Keratinocyte (primary cell): ENCODE measurements around the gene DDX52. TPM values are rescaled to one million over a fixed set of nuclear protein-coding genes. Genes with fewer than 3 reads are reported as not detected.

Experiments
- DNase-seq: peaks from one replicate; pipeline ENCODE4 v3.0.0-alpha.2; 2011; ENCODE audit warnings: low read depth, missing footprints, low spot score
- FAIRE-seq: peaks from 2 replicates; lab custom pipeline; 2011; peaks lifted over from hg19 to GRCh38; lab: Jason Lieb, UNC
- H2AFZ ChIP-seq: 2 replicates; pipeline ENCODE4 v1.6.0; 2012; ENCODE audit warnings: low read length, control low read depth, inconsistent platforms; ENCODE audit not compliant: control insufficient read depth
- H3K27ac ChIP-seq: 2 replicates; pipeline ENCODE4 v1.5.1; 2011; ENCODE audit warnings: low read length; ENCODE audit not compliant: control insufficient read depth, insufficient read depth
- H3K27me3 ChIP-seq: 3 replicates; pipeline ENCODE4 v1.6.0; 2011; ENCODE audit warnings: low read length; ENCODE audit not compliant: control insufficient read depth, insufficient read depth; ENCODE audit errors: extremely low read depth
- H3K36me3 ChIP-seq, 2 experiments: 2 replicates in 1 of 2; 3 replicates in 1 of 2; pipeline ENCODE4 v1.5.1; 2011; ENCODE audit warnings: low read length in 2 of 2, mild to moderate bottlenecking in 1 of 2; ENCODE audit not compliant: control insufficient read depth in 2 of 2, insufficient read depth in 2 of 2; ENCODE audit errors: extremely low read depth in 1 of 2
- H3K4me1 ChIP-seq: 3 replicates; pipeline ENCODE4 v1.5.1; 2011; ENCODE audit warnings: low read length; ENCODE audit not compliant: control insufficient read depth, insufficient read depth; ENCODE audit errors: extremely low read depth
- H3K4me2 ChIP-seq: 3 replicates; pipeline ENCODE4 v1.6.0; 2011; ENCODE audit warnings: low read depth, low read length; ENCODE audit not compliant: control insufficient read depth, insufficient read depth; ENCODE audit errors: extremely low read depth
- H3K4me3 ChIP-seq, 3 experiments: fragments of 200-600 bp in 1 of 3; sonication (generic) in 1 of 3; 2 replicates in 2 of 3; 3 replicates in 1 of 3; pipeline ENCODE4 v1.5.1; 2011 to 2016; ENCODE audit warnings: low read length in 3 of 3, mild to moderate bottlenecking in 3 of 3, control low read depth in 2 of 3, inconsistent platforms in 1 of 3, low read depth in 1 of 3, mixed read lengths in 1 of 3, mixed run types in 1 of 3, moderate library complexity in 1 of 3; ENCODE audit not compliant: control insufficient read depth in 2 of 3, insufficient read depth in 2 of 3; ENCODE audit errors: extremely low read depth in 1 of 3
- H3K79me2 ChIP-seq: 2 replicates; pipeline ENCODE4 v1.6.0; 2012; ENCODE audit warnings: low read length; ENCODE audit not compliant: control insufficient read depth, insufficient read depth
- H3K9ac ChIP-seq: 3 replicates; pipeline ENCODE4 v1.6.0; 2011; ENCODE audit warnings: low read length; ENCODE audit not compliant: control insufficient read depth, insufficient read depth; ENCODE audit errors: extremely low read depth
- H3K9me1 ChIP-seq: 3 replicates; pipeline ENCODE4 v1.6.0; 2011; ENCODE audit warnings: low read length; ENCODE audit not compliant: control insufficient read depth, insufficient read depth; ENCODE audit errors: extremely low read depth
- H3K9me3 ChIP-seq: 2 replicates; pipeline ENCODE4 v1.5.1; 2012; ENCODE audit warnings: low read depth, low read length; ENCODE audit not compliant: control insufficient read depth
- H4K20me1 ChIP-seq: 3 replicates; pipeline ENCODE4 v1.6.0; 2011; ENCODE audit warnings: low read length; ENCODE audit not compliant: control insufficient read depth, insufficient read depth; ENCODE audit errors: extremely low read depth
- EZH2 ChIP-seq: IDR thresholded peaks from one replicate; pipeline ENCODE4 v1.6.1; 2012; ENCODE audit warnings: inconsistent platforms, mild to moderate bottlenecking, low read length, moderate library complexity
- dilution Hi-C: fragments of 300-500 bp; cut with MboI; formaldehyde crosslinking; loops from one replicate; pipeline ENCODE4 v1.7.0; 2020; ENCODE audit warnings: low sequenced_read_pairs; ENCODE audit not compliant: extremely low pct_ligation_motif_present
- polyA plus RNA-seq, 5 experiments: library from polyadenylated mRNA; depleted of rRNA in 3 of 5; stranded (reverse) in 3 of 5; stranded (forward) in 1 of 5; unstranded in 1 of 5; fragments of >200 nt; gene quantifications; 1 replicate in 1 of 5; 2 replicates in 3 of 5; 3 replicates in 1 of 5; pipeline versions ENCODE4 v1.2.1 to v1.2.3, GENCODE V29; 2011 to 2012; ENCODE audit warnings: missing spikeins in 2 of 5, low read depth in 1 of 5, low replicate concordance in 1 of 5
- TF ChIP-seq, protein P1 (sequence below), 3 experiments: IDR thresholded peaks in 1 of 3; conservative IDR thresholded peaks in 1 of 3; optimal IDR thresholded peaks in 1 of 3; 2 replicates in 2 of 3; 3 replicates in 1 of 3; pipeline versions ENCODE3 to v1.5.1; 2011; ENCODE audit warnings: low read length in 3 of 3, mild to moderate bottlenecking in 3 of 3, moderate library complexity in 2 of 3, control low read depth in 1 of 3, inconsistent platforms in 1 of 3; ENCODE audit not compliant: insufficient read depth in 2 of 3; ENCODE audit errors: extremely low read depth in 1 of 3

Gene DDX52
- polyA plus RNA-seq, 1 donor (not counting 4 experiments of a cell fraction or from before 2014, with no cell fraction given): 21.8 TPM

DNA sequence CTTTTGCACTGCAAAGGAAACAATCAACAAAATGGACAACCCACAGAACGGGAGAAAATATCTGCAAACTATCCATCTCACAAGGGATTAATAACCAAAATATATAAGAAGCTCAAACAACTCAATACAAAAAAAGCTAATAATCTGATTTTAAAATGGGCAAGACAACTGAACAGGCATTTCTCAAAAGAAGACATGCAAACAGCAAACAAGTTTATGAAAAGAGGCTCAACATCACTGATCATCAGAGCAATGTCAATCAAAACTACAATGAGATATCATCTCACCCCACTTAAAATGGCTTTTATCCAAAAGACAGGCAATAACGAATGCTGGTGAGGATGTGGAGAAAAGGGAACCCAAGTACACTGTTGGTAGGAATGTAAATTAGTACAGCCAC, 68.8 kb downstream of the DDX52 start:
- no peak overlapping the region for H3K4me3 ChIP-seq
- H3K4me1 ChIP-seq: no peaks in the 10 kb centered on the region
- no peak overlapping the region for H3K4me2 ChIP-seq
- no peaks in the 10 kb centered on the region for H4K20me1 ChIP-seq
- no peak for DNase-seq
- no peak overlapping the region for H2AFZ ChIP-seq
- dilution Hi-C loops: no loop called here
- no peak overlapping the region for H3K9ac ChIP-seq
- H3K36me3 ChIP-seq: peaks cover 3 to 6% of the 10 kb centered on the region in 2 experiments
- no peak for FAIRE-seq
- H3K9me3 ChIP-seq: no peaks in the 10 kb centered on the region
- no peaks in the 10 kb centered on the region for H3K9me1 ChIP-seq
- no peak overlapping the region for H3K27ac ChIP-seq
- H3K27me3 ChIP-seq: no peaks in the 10 kb centered on the region
- no peaks in the 10 kb centered on the region for H3K79me2 ChIP-seq
- TF ChIP-seq, protein P1, sequence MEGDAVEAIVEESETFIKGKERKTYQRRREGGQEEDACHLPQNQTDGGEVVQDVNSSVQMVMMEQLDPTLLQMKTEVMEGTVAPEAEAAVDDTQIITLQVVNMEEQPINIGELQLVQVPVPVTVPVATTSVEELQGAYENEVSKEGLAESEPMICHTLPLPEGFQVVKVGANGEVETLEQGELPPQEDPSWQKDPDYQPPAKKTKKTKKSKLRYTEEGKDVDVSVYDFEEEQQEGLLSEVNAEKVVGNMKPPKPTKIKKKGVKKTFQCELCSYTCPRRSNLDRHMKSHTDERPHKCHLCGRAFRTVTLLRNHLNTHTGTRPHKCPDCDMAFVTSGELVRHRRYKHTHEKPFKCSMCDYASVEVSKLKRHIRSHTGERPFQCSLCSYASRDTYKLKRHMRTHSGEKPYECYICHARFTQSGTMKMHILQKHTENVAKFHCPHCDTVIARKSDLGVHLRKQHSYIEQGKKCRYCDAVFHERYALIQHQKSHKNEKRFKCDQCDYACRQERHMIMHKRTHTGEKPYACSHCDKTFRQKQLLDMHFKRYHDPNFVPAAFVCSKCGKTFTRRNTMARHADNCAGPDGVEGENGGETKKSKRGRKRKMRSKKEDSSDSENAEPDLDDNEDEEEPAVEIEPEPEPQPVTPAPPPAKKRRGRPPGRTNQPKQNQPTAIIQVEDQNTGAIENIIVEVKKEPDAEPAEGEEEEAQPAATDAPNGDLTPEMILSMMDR (optimal IDR thresholded peaks at IDR 0.05 in 1 of 3, IDR thresholded peaks at IDR 0.05 in 1 of 3, conservative IDR thresholded peaks at IDR 0.05 in 1 of 3; ENCODE audit: extremely low read depth in 1 of 3, insufficient read depth in 2 of 3, low read length in 3 of 3): no peak
- no peak for TF ChIP-seq EZH2

DNA sequence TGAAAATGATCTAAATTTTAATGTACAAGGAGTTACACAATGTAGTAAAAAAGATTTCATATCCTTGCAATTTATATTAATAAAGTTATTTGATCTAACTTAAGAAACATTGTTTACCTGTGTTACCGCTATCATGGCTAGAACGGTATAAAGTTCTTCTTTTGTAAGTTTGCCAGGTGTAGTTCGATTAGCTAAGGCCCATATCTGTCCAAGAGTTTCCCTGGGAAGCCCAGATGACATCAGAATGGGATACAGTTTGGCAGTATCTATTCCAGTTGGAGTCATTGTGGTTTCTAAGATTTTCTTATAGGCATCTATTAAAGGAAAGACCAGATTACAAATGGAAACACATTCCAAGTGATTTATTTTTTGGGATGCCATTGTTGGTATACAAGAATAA, 71.6 kb downstream of the DDX52 start:
- H3K9me1 ChIP-seq: no peaks in the 10 kb centered on the region
- no peaks in the 10 kb centered on the region for H3K9me3 ChIP-seq
- dilution Hi-C loops: no loop called here
- DNase-seq (no peak), FAIRE-seq (no peak)
- no peak overlapping the region for H3K4me2 ChIP-seq
- no peak overlapping the region for H3K9ac ChIP-seq
- H3K4me1 ChIP-seq: no peaks in the 10 kb centered on the region
- no peaks in the 10 kb centered on the region for H4K20me1 ChIP-seq
- no peak overlapping the region for H3K4me3 ChIP-seq
- peaks cover 7 to 15% of the 10 kb centered on the region in 2 experiments for H3K36me3 ChIP-seq
- H3K79me2 ChIP-seq: no peaks in the 10 kb centered on the region
- H3K27me3 ChIP-seq: no peaks in the 10 kb centered on the region
- H2AFZ ChIP-seq: no peak overlapping the region
- TF ChIP-seq EZH2: no peak
- TF ChIP-seq, protein P1 (optimal IDR thresholded peaks at IDR 0.05 in 1 of 3, IDR thresholded peaks at IDR 0.05 in 1 of 3, conservative IDR thresholded peaks at IDR 0.05 in 1 of 3; ENCODE audit: extremely low read depth in 1 of 3, insufficient read depth in 2 of 3, low read length in 3 of 3): no peak
- H3K27ac ChIP-seq: no peak overlapping the region
